Smooth muscle cell (in vitro differentiated cells): Measurements from ENCODE around the gene TMEM9B. TPM values are rescaled to one million over a fixed set of nuclear protein-coding genes. Genes with fewer than 3 reads are reported as not detected.
"Not testable (repeated sequence)": the region's sequence is repeated elsewhere in the genome, so short reads cannot be mapped to it uniquely, and the experiment has no call there.

Experiments used
- DNase-seq: peaks from one replicate; lab custom pipeline; 2025; ENCODE audit not compliant: unreplicated experiment; lab: John Stamatoyannopoulos, UW
- H2AFZ ChIP-seq: fragments of 200-600 bp; sonication (generic); 2 replicates; pipeline ENCODE4 v1.6.0; 2016; ENCODE audit warnings: antibody characterized with exemption, low read depth, mild to moderate bottlenecking
- H3F3A ChIP-seq: fragments of 200-600 bp; sonication (generic); 2 replicates; pipeline ENCODE4 v1.6.0; 2017; ENCODE audit warnings: antibody characterized with exemption, low read depth
- H3K27ac ChIP-seq: fragments of 200-600 bp; sonication (generic); 2 replicates; pipeline ENCODE4 v1.5.1; 2016; ENCODE audit warnings: low read depth, mild to moderate bottlenecking
- H3K27me3 ChIP-seq: fragments of 200-600 bp; sonication (generic); 2 replicates; pipeline ENCODE4 v1.6.1; 2016; ENCODE audit warnings: low read depth, mild to moderate bottlenecking
- H3K36me3 ChIP-seq: fragments of 200-600 bp; sonication (generic); 2 replicates; pipeline ENCODE4 v1.5.1; 2016; ENCODE audit warnings: low read depth
- H3K4me1 ChIP-seq: fragments of 200-600 bp; sonication (generic); 2 replicates; pipeline ENCODE4 v1.5.1; 2016; ENCODE audit warnings: low read depth
- H3K4me2 ChIP-seq: fragments of 200-600 bp; sonication (generic); 2 replicates; pipeline ENCODE4 v1.6.0; 2016; ENCODE audit warnings: mild to moderate bottlenecking
- H3K4me3 ChIP-seq: fragments of 200-600 bp; sonication (generic); 2 replicates; pipeline ENCODE4 v1.5.1; 2016; ENCODE audit warnings: mild to moderate bottlenecking
- H3K79me2 ChIP-seq: fragments of 200-600 bp; sonication (generic); 2 replicates; pipeline ENCODE4 v1.6.0; 2016; ENCODE audit warnings: low read depth, mild to moderate bottlenecking
- H3K9ac ChIP-seq: fragments of 200-600 bp; sonication (generic); 2 replicates; pipeline ENCODE4 v1.6.0; 2016; ENCODE audit warnings: low read depth
- H3K9me3 ChIP-seq: fragments of 200-600 bp; sonication (generic); replicated peaks from 2 replicates; pipeline ENCODE4 v1.5.1; 2016; ENCODE audit warnings: low read depth
- H4K20me1 ChIP-seq: fragments of 200-600 bp; sonication (generic); 2 replicates; pipeline ENCODE4 v1.6.0; 2016; ENCODE audit warnings: low read depth
- WGBS: methylation state at CpG from one replicate; pipeline ENCODE4 v1.1.7; 2016; ENCODE audit warnings: low lambda C conversion rate; 5-methylcytosine and 5-hydroxymethylcytosine counted together
- polyA plus RNA-seq: library from polyadenylated mRNA; unstranded; fragments of >200 nt; fragmentation: Nextera tagmentation; extraction: Ambion mirVana; gene quantifications from 2 replicates; pipeline ENCODE4 v1.2.1, GENCODE V29; 2016
- total RNA-seq: library from RNA; depleted of rRNA; stranded (reverse); fragments of >200 nt; gene quantifications from 2 replicates; pipeline ENCODE4 v1.2.3, GENCODE V29; 2014
- TF ChIP-seq, protein P1 (sequence below): fragments of 200-600 bp; sonication (generic); IDR thresholded peaks from 2 replicates; pipeline ENCODE4 v1.5.1; 2017; ENCODE audit warnings: borderline replicate concordance, mild to moderate bottlenecking, antibody characterized with exemption; ENCODE audit not compliant: insufficient read depth, poor library complexity, severe bottlenecking

TMEM9B gene
- total and polyA plus RNA-seq, 2 experiments from 2014 or later = 35.9 to 39.3 TPM

DNA sequence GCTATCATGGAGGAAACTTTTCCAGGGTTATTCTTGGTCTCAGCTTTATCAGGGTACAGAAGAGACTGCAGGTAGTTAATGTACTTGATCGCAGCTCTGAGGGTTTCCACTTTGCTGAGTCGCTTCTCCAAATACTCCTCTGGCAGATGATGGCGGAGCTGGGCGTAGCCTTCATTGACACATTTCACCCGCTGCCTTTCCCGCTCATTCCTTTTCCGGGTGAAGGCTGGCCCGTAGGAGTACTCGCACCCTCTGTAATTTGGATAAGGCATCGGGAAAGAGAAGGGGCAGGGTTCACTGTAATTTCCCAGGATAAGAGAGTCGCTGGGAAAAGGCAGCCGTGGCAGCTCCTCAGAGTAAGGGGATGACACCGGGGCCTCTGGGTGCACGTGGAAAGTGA lies 26.6 kb downstream of the TMEM9B start:
- H3K9me3 ChIP-seq = no peaks in the 10 kb centered on the region
- no peak overlapping the region for H3K9ac ChIP-seq
- no peaks in the 10 kb centered on the region for H4K20me1 ChIP-seq
- no peak overlapping the region for H2AFZ ChIP-seq
- TF ChIP-seq, protein P1, sequence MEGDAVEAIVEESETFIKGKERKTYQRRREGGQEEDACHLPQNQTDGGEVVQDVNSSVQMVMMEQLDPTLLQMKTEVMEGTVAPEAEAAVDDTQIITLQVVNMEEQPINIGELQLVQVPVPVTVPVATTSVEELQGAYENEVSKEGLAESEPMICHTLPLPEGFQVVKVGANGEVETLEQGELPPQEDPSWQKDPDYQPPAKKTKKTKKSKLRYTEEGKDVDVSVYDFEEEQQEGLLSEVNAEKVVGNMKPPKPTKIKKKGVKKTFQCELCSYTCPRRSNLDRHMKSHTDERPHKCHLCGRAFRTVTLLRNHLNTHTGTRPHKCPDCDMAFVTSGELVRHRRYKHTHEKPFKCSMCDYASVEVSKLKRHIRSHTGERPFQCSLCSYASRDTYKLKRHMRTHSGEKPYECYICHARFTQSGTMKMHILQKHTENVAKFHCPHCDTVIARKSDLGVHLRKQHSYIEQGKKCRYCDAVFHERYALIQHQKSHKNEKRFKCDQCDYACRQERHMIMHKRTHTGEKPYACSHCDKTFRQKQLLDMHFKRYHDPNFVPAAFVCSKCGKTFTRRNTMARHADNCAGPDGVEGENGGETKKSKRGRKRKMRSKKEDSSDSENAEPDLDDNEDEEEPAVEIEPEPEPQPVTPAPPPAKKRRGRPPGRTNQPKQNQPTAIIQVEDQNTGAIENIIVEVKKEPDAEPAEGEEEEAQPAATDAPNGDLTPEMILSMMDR = no peak
- no peak overlapping the region for H3K4me3 ChIP-seq
- no peaks in the 10 kb centered on the region for H3K27me3 ChIP-seq
- no peak overlapping the region for H3K27ac ChIP-seq
- no peak for DNase-seq
- no peaks in the 10 kb centered on the region for H3K79me2 ChIP-seq
- no peaks in the 10 kb centered on the region for H3K36me3 ChIP-seq
- no peak overlapping the region for H3K4me2 ChIP-seq
- H3K4me1 ChIP-seq = peaks cover 7% of the 10 kb centered on the region
- H3F3A ChIP-seq = peaks cover 17% of the 10 kb centered on the region
- 89% methylated on average over 14 of the region's 14 CpGs for WGBS

DNA sequence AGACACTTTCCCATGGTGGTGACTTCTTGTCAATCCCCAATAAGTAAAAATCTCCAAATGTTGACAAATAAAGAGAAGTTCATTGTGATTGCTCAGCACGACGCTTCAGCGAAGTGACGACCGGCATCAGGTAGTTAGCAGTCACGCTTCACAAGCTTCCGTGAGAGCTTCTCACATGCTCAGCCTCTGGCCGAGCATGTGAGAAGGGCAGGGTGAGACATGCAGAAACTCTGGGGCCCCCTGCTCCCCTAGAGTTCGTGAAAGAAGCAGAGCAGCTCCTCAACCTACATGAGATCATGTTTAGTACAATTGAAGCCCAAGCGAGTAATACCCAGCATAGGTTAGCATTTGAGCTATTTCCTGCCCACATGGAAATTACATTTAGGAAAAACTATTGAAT lies 27.1 kb downstream of the TMEM9B start:
- TF ChIP-seq, protein P1 = no peak
- Histone ChIP-seq H3K4me3 (no peak overlapping the region), H4K20me1 (no peaks in the 10 kb centered on the region), H3K9me3 (no peaks in the 10 kb centered on the region), H2AFZ (no peak overlapping the region), H3K27me3 (no peaks in the 10 kb centered on the region), H3K27ac (no peak overlapping the region), H3K79me2 (no peaks in the 10 kb centered on the region), H3K9ac (no peak overlapping the region), H3K4me2 (no peak overlapping the region), H3F3A (peaks cover 17% of the 10 kb centered on the region), H3K4me1 (peaks cover 7% of the 10 kb centered on the region), H3K36me3 (no peaks in the 10 kb centered on the region)
- DNase-seq = no peak
- WGBS = 99% methylated on average over 10 of the region's 10 CpGs

DNA sequence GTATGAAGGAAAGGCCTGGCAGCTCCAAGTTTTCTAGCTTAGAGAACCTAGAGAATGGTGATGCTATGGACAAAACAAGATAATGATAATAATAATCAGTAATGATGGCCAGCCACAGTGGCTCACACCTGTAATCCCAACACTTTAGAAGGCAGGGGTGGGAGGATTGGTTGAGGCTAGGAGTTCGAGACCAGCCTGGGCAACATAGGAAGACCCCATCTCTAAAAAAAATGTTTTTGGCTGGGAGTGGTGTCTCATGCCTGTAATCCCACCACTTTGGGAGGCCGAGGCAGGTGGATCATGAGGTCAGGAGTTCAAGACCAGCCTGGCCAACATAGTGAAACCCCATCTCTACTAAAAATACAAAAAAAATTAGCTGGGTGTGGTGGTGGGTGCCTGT lies 28.5 kb downstream of the TMEM9B start:
- peak overlapping the region; percentile 76 for H3K9ac ChIP-seq
- not testable (repeated sequence) for H3K9me3 ChIP-seq, H3K4me1 ChIP-seq, H3K4me3 ChIP-seq, H3K27me3 ChIP-seq, H2AFZ ChIP-seq, H4K20me1 ChIP-seq, H3K36me3 ChIP-seq, H3K79me2 ChIP-seq, DNase-seq
- peaks cover 17% of the 10 kb centered on the region for H3F3A ChIP-seq
- H3K4me2 ChIP-seq = peak overlapping the region; percentile 82
- WGBS = 100% methylated on average over 2 of the region's 2 CpGs
- H3K27ac ChIP-seq = peak overlapping the region; percentile 95

DNA sequence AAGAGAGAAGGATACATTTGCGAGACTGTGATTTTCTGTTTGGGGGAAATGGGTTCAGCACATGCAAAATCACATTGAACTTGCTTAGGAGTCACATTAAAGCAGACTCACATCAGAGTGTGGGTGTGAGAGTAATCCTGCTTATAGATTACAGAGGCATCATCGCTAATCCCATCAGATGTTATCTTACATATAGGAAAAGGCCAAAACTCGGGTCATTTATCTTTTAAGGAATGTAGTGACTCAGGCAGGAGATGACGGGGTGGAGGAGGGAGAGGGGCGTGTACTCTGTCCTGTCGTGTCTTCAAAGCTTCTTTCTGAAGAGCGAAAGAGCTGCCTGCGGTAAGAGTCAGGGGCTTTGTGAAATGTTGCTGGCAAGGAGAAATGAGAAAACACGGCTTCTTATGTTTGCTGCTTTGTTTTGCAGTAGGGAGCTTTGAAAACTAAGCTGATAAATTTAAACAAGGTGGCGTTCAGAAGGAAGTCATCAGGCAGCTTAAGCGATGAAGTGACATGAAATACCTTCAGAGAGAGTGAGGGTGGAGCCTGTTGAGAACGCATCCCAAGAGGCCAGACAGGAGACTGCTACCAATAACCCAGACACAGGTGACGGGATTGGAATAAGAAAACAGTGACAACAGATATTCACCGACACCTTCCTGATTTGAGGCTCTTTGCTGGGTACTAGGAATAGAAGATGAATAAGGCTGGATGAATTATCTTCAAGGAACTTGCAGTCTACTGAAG lies 29.3 kb downstream of the TMEM9B start:
- Histone ChIP-seq H3K4me1 (peaks cover 7% of the 10 kb centered on the region), H3K27ac (peak overlapping the region; percentile 95), H3K79me2 (no peaks in the 10 kb centered on the region), H3K27me3 (no peaks in the 10 kb centered on the region), H3K9ac (peak overlapping the region; percentile 76), H4K20me1 (no peaks in the 10 kb centered on the region), H3F3A (peaks cover 17% of the 10 kb centered on the region), H3K4me3 (peak overlapping the region; percentile 31), H2AFZ (peak overlapping the region; percentile 66), H3K36me3 (no peaks in the 10 kb centered on the region), H3K9me3 (no peaks in the 10 kb centered on the region), H3K4me2 (peak overlapping the region; percentile 82)
- TF ChIP-seq, protein P1 = no peak
- WGBS = 13% methylated on average over 14 of the region's 14 CpGs
- DNase-seq = no peak
